ENCODE results near the gene CRELD2. TPM values are rescaled to one million over a fixed set of nuclear protein-coding genes. Genes with fewer than 3 reads are reported as not detected.

CRELD2 gene
- total RNA-seq, 2 experiments from 2014 or later: 15.3 to 16.2 TPM

DNA sequence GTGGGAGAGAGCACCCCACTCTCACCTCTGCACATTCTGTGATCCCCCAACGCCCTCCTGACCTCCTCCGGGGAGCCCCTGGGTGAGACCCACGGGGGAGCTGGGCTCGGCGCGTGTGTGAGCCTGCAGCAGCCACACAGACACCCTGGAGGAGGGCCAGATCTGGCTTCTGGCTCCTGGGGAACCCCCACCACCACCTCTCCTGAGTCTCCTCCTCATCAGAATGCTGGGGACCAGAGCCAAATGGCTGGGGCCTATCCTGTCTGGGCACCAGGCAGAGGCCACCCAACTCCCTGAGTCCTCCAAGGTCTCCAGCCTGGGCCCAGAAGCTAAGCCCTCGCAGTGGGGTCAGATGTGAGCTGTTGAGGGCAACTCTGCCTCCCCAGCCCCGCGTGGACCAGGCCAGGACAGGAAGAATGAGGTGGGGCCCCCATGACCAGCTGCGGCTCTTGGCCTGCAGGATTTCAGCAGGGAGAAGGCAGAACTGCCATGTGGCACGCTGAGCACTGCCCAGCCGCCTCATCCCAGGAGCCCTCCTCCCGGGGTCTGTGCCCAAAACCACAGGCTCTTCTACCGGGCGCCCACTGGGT, 36.7 kb downstream of the CRELD2 start:
- Mint-ChIP-seq H3K36me3 (ENCODE audit: low read depth) (no peaks in the 10 kb centered on the region), H3K4me3 (no peak overlapping the region), H3K27me3 (ENCODE audit: low read depth) (no peaks in the 10 kb centered on the region), H3K4me1 (ENCODE audit: low read depth) (peaks cover 6% of the 10 kb centered on the region), H3K9me3 (no peaks in the 10 kb centered on the region), H3K27ac (no peak overlapping the region)
- no peak for DNase-seq
- intact Hi-C loops (cut with micrococcal nuclease): no loop called here
- CTCF ChIA-PET: interaction anchor here (1.4 kb wide), 1 partner anchor 28 kb away, joined by 3 read pairs; no protein-coding TSS in a partner anchor

DNA sequence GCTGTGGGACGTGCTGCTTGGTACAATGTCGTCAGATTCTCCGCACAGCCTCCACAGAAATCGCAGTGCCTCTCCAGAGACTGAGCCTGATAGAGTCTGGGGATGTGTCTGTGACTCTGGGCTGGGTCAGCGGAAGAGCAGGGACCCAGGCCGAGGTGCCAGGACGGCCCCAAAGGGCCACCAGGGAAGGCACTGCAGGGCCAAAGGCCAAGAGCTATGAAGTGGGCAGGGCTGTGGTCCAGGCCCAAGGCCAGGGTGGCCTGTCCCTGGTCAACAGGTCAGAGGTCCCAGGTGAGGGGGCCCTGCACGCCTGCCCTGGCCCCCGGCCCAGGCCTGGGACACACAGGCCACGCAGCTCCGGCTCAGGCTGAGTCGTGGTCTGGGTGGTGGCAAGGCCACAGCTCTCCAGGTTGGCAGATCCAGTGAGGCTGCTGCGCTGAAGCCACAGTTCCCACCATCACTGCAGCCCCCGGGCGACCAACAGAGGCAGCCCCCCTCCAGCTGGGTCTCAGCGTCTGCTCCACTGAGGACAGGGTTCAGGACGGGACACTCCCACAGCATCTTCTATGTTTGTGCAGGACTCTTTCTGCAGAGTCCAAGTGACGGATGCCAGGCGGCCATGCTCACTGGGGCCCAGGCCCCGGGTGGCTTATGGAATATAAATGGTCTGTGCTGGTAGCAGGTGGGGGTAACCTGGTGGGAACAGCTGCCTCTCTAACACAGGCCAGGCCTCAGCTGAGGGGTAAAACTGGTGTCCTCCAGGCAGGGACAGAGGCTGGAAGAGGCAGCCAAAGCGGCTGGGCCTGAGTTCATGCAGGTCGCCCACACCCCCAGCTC, 37.4 kb downstream of the CRELD2 start:
- CTCF ChIA-PET: interaction anchor here (0.6 to 0.8 kb wide), 2 partner anchors 75 to 135 kb away, joined by 3 to 4 read pairs; no protein-coding TSS in a partner anchor
- Mint-ChIP-seq H3K9me3 (no peaks in the 10 kb centered on the region), H3K36me3 (ENCODE audit: low read depth) (no peaks in the 10 kb centered on the region), H3K4me1 (ENCODE audit: low read depth) (peaks cover 6% of the 10 kb centered on the region), H3K27ac (no peak overlapping the region), H3K27me3 (ENCODE audit: low read depth) (no peaks in the 10 kb centered on the region), H3K4me3 (no peak overlapping the region)
- intact Hi-C loops (cut with micrococcal nuclease): no loop called here
- no peak for DNase-seq

DNA sequence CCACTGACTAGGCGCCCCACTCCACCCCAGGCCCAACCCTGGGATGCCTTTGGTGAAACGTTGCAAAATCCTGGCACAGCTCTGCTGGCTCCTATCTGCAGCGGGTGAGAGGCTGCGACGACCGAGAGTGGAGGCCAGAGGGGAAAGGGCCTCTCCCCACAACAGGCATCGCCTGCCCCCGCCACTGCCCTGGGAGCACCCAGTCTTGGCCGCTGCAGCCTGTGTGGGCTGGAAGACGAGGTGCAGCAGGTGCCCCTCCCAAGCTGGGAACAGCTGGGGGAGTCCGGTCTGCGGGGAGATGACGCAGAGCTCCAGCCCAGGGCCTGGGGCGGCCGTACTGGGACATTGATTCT, 38.0 kb downstream of the CRELD2 start:
- Mint-ChIP-seq H3K9me3 (no peaks in the 10 kb centered on the region), H3K27ac (no peak overlapping the region), H3K4me1 (ENCODE audit: low read depth) (peaks cover 6% of the 10 kb centered on the region), H3K36me3 (ENCODE audit: low read depth) (peaks cover under 1% of the 10 kb centered on the region), H3K27me3 (ENCODE audit: low read depth) (no peaks in the 10 kb centered on the region), H3K4me3 (no peak overlapping the region)
- CTCF ChIA-PET: interaction anchor here (0.8 kb wide), 1 partner anchor 74 kb away, joined by 3 read pairs; no protein-coding TSS in a partner anchor
- DNase-seq: no peak
- intact Hi-C loops (cut with micrococcal nuclease): no loop called here

DNA sequence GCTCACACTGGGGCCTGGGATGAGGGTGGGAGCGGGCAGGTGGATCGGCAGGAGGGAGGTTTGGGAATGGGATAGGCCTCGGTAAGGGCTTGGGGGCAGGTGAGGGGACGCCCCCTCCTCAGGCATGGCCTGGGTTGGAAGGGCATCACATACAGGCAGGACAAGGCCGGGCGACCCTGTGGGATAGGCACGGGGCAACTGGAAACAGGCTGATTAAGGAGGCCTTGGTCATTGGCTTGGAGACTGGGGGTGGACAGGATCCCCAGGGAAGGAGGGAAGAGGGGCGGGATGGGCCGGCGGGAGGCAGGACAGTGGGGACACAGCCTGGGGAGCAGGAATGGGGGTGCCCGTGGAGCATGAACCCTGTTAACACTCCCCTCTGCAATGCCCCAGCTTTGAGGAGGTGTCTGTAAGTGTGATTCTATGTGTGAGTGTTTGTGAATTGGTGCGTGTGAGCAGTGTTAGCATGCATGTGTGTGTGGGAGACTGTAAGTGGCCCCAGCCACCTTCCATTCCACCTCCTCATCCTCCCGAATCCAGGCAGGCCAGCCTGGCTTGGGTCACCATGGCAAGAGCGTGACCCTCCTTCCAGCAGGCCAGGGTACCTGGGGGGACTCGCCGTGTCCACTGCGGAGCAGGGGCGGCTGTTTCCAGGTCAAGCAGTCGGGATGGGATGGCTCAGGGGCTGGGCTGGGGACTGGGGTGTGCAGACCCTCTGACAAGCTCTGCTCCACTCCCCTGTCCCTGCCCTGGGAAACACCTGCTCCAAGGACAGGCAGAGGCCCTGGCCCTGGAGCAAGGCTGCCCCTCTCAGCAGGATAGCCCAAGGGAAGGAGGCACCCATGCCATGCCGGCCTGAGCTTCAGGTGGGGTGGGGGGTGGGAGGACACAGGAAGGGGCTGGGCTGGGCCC, 38.7 kb downstream of the CRELD2 start:
- peaks cover 7% of the 10 kb centered on the region for H3K36me3 Mint-ChIP-seq (ENCODE audit: low read depth)
- CTCF ChIA-PET: interaction anchor here (0.9 kb wide), 1 partner anchor 27 kb away, joined by 3 read pairs; no protein-coding TSS in a partner anchor
- H3K4me1 Mint-ChIP-seq (ENCODE audit: low read depth): peaks cover 6% of the 10 kb centered on the region
- intact Hi-C loops (cut with micrococcal nuclease): no loop called here
- peak overlapping the region; percentile 15 for H3K4me3 Mint-ChIP-seq
- H3K27me3 Mint-ChIP-seq (ENCODE audit: low read depth): no peaks in the 10 kb centered on the region
- DNase-seq: no peak
- no peaks in the 10 kb centered on the region for H3K9me3 Mint-ChIP-seq
- peak overlapping the region; percentile 36 for H3K27ac Mint-ChIP-seq

DNA sequence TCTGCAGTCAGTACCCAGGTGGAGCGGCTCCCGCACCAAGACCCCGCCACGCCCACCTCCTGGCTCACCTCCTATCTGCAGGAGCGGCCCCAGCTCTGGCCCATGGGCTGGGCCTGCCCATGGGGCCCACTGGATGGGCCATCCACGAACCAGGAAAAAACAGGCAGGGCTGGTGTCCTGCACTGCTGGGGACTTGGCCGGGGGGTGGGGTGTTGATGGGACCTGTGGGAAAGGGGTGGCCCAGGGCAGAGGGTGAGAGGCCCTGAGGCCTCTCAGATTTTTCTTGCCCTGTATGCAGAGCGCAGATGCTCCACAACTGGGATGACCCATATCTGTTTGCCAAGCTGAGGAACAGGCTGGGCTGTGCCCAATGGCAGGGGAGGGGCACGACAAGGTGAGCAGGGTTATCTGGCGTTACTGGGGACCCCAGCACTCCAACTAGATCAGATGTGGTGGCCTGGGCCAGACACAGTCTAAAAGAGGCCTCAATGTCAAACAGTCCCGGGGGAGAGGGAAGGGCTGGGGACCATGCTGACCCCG, 39.5 kb downstream of the CRELD2 start:
- no peaks in the 10 kb centered on the region for H3K9me3 Mint-ChIP-seq
- H3K27ac Mint-ChIP-seq: peak overlapping the region; percentile 13
- CTCF ChIA-PET: interaction anchor here (0.9 to 1.6 kb wide), 2 partner anchors 28 to 190 kb away, joined by 3 to 4 read pairs; no protein-coding TSS in a partner anchor
- no peak for DNase-seq
- no peaks in the 10 kb centered on the region for H3K27me3 Mint-ChIP-seq (ENCODE audit: low read depth)
- H3K36me3 Mint-ChIP-seq (ENCODE audit: low read depth): peaks cover 11% of the 10 kb centered on the region
- intact Hi-C loops (cut with micrococcal nuclease): no loop called here
- peak overlapping the region; percentile 14 for H3K4me3 Mint-ChIP-seq
- H3K4me1 Mint-ChIP-seq (ENCODE audit: low read depth): peaks cover 6% of the 10 kb centered on the region

DNA sequence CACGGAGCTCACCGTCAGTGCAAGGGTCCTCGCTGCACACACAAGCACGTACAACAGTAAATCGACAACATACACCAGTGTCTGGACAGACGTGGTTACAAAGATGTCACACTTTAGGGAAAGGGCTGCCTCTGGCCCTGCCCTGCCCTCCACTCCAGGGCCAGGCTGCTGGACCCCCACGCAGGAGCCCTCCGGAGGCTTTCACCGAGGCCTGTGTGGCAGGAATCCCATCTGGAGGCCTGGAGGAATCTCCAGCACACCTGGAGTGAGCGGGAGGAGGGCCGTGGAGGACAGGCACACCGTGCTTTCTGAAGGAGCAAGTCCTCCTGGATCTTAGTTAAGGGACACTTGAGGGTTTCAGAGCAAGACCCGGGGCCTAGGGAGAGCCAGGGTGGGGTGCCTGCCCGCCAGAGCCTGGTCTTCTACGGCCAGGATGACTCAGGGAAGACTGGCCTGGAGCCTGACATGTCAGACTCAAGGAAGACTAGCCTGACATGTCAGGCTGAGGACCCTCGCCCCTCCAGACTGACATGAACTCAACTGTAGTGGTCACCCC, 40.0 kb downstream of the CRELD2 start:
- CTCF ChIA-PET: interaction anchor here (0.9 to 1.6 kb wide), 2 partner anchors 28 to 191 kb away, joined by 3 to 4 read pairs; no protein-coding TSS in a partner anchor

DNA sequence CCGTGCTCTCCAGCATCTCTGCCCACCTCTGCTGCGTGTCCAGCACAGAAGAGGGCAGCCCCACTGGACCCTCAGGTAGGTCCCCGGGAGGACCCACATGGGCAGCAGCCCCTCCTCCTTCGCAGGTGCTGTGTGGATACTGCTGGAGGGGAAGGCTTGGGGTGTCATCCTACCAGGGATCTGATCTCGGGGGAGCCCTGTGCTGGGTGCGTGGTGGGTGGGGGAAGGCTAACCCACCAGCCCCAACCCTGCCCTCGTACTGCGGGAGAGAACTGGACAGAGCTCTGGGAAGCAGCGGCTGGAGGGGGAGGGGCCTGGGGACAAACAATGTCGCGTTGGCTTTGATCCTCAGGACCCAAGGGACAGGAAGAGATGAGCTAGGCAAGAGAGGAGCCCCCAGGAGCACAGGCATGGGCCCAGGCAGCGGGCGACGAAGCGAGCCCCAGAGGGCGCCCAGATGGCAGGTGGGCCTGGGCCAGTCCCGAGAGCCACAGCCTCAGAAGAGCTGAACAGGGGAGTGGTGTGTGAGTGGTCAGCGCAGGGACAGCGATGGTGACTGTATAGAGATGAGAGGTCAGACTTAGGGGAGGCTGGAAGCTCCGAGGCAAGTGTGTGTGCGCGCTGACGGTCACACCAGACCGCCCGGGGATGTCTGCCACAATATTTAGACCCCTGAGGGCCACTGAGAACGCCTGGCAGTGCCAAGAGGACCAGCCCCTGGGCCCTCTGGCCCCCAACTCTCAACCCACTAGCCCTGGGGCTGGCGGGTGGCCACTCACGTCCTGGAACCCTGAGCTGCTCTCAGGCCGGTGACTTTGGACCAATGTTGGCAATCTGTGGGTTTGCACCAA, 40.7 kb downstream of the CRELD2 start:
- Mint-ChIP-seq H3K9me3 (no peaks in the 10 kb centered on the region), H3K27ac (peak overlapping the region; percentile 93), H3K36me3 (ENCODE audit: low read depth) (peaks cover 24% of the 10 kb centered on the region), H3K4me1 (ENCODE audit: low read depth) (peaks cover 13% of the 10 kb centered on the region), H3K27me3 (ENCODE audit: low read depth) (no peaks in the 10 kb centered on the region), H3K4me3 (peak overlapping the region; percentile 84)
- DNase-seq: no peak
- intact Hi-C loops (cut with micrococcal nuclease): no loop called here
- CTCF ChIA-PET: interaction anchor here (0.8 to 1.6 kb wide), 3 partner anchors 13 to 192 kb away, joined by 3 to 4 read pairs (median 4); no protein-coding TSS in a partner anchor

More for the DNA sequence above, 40.0 kb downstream of the CRELD2 start:
- Mint-ChIP-seq H3K27ac (peak overlapping the region; percentile 93), H3K27me3 (ENCODE audit: low read depth) (no peaks in the 10 kb centered on the region), H3K4me1 (ENCODE audit: low read depth) (peaks cover 6% of the 10 kb centered on the region), H3K4me3 (peak overlapping the region; percentile 84), H3K9me3 (no peaks in the 10 kb centered on the region), H3K36me3 (ENCODE audit: low read depth) (peaks cover 17% of the 10 kb centered on the region)
- intact Hi-C loops (cut with micrococcal nuclease): no loop called here
- no peak for DNase-seq

DNA sequence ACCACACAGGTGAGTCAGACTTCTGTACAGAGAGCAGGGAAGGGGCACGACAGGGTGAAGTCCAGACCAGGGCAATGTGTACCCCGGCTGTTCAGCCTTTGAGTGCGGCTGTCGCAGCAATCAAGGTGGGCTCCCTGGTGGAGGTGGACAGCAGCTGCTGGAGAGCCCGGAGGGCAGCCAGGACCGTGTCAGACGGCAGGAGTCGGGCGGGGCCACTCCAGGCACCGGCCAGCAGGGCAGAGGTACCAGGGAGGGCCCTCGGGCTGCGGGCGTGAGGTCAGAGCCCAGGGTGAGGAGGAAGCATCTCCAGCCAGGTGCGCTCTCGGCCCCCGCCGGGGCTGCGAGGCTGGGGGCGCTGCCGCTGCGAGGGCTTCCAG, 41.3 kb downstream of the CRELD2 start:
- CTCF ChIA-PET: interaction anchor here (0.8 to 1.6 kb wide), 3 partner anchors 13 to 192 kb away, joined by 3 to 4 read pairs (median 4); no protein-coding TSS in a partner anchor
- peak overlapping the region; percentile 84 for H3K4me3 Mint-ChIP-seq
- H3K4me1 Mint-ChIP-seq (ENCODE audit: low read depth): peaks cover 18% of the 10 kb centered on the region
- no peaks in the 10 kb centered on the region for H3K9me3 Mint-ChIP-seq
- H3K36me3 Mint-ChIP-seq (ENCODE audit: low read depth): peaks cover 30% of the 10 kb centered on the region
- intact Hi-C loops (cut with micrococcal nuclease): loop anchor here (1.0 to 5.0 kb wide), 5 partner anchors 14 to 566 kb away; partner anchors contain the start of gene SCO2
- peak overlapping the region; percentile 93 for H3K27ac Mint-ChIP-seq
- peak; percentile 65 for DNase-seq
- H3K27me3 Mint-ChIP-seq (ENCODE audit: low read depth): no peaks in the 10 kb centered on the region

DNA sequence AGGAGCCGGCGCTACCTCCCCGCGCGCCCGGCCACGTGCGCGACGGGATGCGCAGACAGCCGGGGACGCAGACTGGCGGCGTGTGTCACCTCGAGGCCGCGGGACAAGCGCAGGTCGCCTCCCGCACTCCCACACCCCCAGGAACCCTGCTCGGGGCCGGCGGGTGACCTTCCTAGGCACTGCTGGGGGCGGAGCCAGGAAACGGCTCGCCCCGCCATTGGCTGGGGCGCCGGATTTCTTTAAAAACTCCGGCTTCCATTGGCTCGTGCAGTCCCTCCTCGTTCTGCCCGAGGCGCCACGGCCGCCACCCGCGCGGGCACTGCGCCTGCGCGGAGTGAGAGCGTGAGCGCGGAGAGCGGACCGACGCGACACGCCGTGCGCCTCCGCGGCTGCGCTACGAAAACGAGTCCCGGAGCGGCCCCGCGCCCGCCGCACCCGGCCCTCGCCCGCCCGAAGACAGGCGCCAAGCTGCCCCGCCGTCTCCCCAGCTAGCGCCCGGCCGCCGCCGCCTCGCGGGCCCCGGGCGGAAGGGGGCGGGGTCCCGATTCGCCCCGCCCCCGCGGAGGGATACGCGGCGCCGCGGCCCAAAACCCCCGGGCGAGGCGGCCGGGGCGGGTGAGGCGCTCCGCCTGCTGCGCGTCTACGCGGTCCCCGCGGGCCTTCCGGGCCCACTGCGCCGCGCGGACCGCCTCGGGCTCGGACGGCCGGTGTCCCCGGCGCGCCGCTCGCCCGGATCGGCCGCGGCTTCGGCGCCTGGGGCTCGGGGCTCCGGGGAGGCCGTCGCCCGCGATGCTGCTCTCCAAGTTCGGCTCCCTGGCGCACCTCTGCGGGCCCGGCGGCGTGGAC, 41.9 kb downstream of the CRELD2 start, which contains the start of gene PIM3:
Gene PIM3 (plus strand): TSS at position 614 of the 846 bp plus-strand sequence. CDS start 176 bp downstream, at position 790.
- CTCF ChIA-PET: interaction anchor here (1.0 kb wide), 1 partner anchor 34 kb away, joined by 3 read pairs; no protein-coding TSS in a partner anchor
- DNase-seq: peak; percentile 94
- H3K4me1 Mint-ChIP-seq (ENCODE audit: low read depth): peaks cover 23% of the 10 kb centered on the region
- intact Hi-C loops (cut with micrococcal nuclease): loop anchor here (1.0 to 5.0 kb wide), 5 partner anchors 15 to 565 kb away; partner anchors contain the start of gene SCO2
- H3K36me3 Mint-ChIP-seq (ENCODE audit: low read depth): peaks cover 34% of the 10 kb centered on the region
- no peaks in the 10 kb centered on the region for H3K27me3 Mint-ChIP-seq (ENCODE audit: low read depth)
- H3K27ac Mint-ChIP-seq: peak within 1 kb of the TSS; percentile 94
- H3K4me3 Mint-ChIP-seq: peak within 1 kb of the TSS; percentile 91
- no peaks in the 10 kb centered on the region for H3K9me3 Mint-ChIP-seq

All from activated naive CD4-positive, alpha-beta T cell treated with anti-CD3 and anti-CD28 coated beads for 36 hours (primary cell).